Stimulated activated CD8-positive, alpha-beta memory T cell treated with anti-CD3 and anti-CD28 coated beads, Interleukin-12 subunit alpha, Interleukin-12 subunit beta, amount 100 ng/mL, for 4 hours (primary cell): ENCODE results near the gene GPX6.
"Not testable (repeated sequence)": the region's sequence is repeated elsewhere in the genome, so short reads cannot be mapped to it uniquely, and the experiment has no call there.

ENCODE experiments used
- DNase-seq: peaks from one replicate; pipeline ENCODE4 v3.0.0-alpha.2; 2020; ENCODE audit warnings: low read depth

GPX6 gene

GRCh38 chr6:28480253-28480932 is 35.2 kb downstream of the GPX6 start:
- DNase-seq, result no peak

GRCh38 chr6:28478518-28478917 is 37.1 kb downstream of the GPX6 start:
- DNase-seq, result no peak

DNA sequence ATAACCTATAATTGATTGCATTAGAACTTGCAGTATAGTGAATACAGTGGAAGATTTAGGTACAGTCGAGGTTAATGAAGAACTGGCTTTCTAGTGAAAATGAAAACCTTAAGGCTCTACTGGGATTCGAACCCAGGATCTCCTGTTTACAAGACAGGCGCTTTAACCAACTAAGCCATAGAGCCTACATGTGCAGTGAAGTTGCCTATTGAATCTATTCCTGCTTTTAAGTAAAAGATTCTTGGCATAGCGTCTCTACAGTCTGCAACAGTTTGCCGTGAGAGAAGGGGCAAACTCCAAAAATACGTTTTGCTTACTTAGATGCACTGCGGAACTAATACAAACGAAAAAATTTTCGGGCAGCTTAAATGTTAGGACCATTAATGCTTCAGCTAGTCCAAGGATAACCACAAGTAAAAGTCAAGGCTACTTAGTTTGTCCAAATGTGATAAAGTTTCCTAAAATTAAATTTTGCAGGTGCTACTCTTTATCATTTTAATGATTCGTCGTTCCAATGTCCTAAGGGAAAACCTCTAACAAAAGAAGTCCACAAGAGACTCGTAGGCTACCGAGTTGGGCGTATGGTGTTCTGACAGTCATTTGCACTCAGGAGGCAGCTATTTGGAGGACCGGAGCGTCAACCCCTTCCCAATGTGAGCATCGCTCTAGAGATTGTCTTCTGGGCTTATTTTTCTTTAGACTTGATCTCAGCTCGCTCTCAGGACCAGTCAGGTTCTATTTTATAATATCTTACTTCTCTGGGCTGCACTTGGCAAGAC is 41.0 kb downstream of the GPX6 start:
- no peak for DNase-seq

- not testable (repeated sequence) for DNase-seq
Observed at GRCh38 chr6:28469153-28469745, 46.3 kb downstream of the GPX6 start.

DNA sequence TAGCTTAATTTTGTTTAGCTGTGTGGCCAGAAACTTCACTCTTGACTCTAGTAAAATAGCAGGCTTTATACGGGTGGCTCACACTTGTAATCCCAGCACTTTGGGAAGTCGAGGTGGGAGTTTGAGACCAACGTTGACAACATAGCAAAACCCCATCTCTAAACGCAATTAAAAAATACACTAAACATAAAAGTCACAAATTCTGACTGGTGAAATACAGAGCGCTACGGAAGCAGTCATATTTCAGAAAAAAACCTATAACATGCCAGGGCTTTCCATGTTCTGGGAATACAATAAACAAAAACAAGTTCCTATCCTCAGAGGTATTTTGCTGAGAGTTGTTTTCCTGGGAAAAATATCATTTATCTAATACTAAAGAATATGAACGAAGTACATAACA is 47.5 kb downstream of the GPX6 start:
- no peak for DNase-seq

- DNase-seq, result no peak
Observed at GRCh38 chr6:28462401-28462800, 53.2 kb downstream of the GPX6 start.

DNA sequence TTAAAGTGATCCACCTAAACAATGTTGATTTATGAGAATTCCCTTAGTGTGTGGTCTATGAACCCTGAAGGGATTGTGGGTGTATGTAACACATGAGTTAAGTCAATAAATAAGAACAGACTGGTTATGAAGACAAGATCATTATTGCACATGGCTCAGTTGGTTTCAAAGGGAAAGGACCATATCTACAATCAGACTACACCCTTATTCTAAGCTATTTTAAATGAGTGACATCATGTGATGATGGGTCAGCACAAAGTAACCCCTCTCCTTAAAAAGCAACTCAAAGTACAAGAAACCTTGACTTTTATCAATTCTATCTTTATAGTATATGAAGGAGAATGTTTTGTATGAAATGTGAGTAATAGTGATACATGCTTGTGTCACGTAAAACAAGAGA is 57.0 kb downstream of the GPX6 start:
- no peak for DNase-seq
